Thymus (tissue), 11 donors: ENCODE measurements around the gene KRTAP26-1. TPM values are rescaled to one million over a fixed set of nuclear protein-coding genes. Genes with fewer than 3 reads are reported as not detected.

ENCODE experiments used
- DNase-seq, 9 donors: peaks; one replicate each; pipeline ENCODE4 v3.0.0-alpha.2; 2013; ENCODE audit warnings: low spot score in 9 of 9, low read depth in 6 of 9, missing footprints in 1 of 9
- H3K27ac ChIP-seq, 2 donors: one replicate each; pipeline ENCODE4 v1.5.1; 2013; ENCODE audit warnings: control low read depth in 1 of 2, low read depth in 1 of 2, low read length in 1 of 2, mild to moderate bottlenecking in 1 of 2, moderate library complexity in 1 of 2
- H3K27me3 ChIP-seq, 2 donors: one replicate each; pipeline ENCODE4 v1.5.1; 2013; ENCODE audit warnings: low read length in 1 of 2; ENCODE audit not compliant: control insufficient read depth in 2 of 2, insufficient read depth in 1 of 2
- H3K36me3 ChIP-seq, 2 donors: one replicate each; pipeline ENCODE4 v1.5.1; 2013; ENCODE audit warnings: low read length in 1 of 2, mild to moderate bottlenecking in 1 of 2, moderate library complexity in 1 of 2; ENCODE audit not compliant: control insufficient read depth in 2 of 2, insufficient read depth in 2 of 2
- H3K4me1 ChIP-seq, 2 donors: one replicate each; pipeline ENCODE4 v1.5.1; 2013; ENCODE audit warnings: low read length in 2 of 2; ENCODE audit not compliant: control insufficient read depth in 2 of 2, insufficient read depth in 2 of 2
- H3K4me3 ChIP-seq, 2 donors: one replicate each; pipeline ENCODE4 v1.5.1; 2013; ENCODE audit warnings: low read length in 2 of 2, control low read depth in 1 of 2, mild to moderate bottlenecking in 1 of 2
- H3K9me3 ChIP-seq, 2 donors: one replicate each; pipeline ENCODE4 v1.5.1; 2013; ENCODE audit warnings: low read length in 1 of 2, mild to moderate bottlenecking in 1 of 2; ENCODE audit not compliant: control insufficient read depth in 2 of 2, insufficient read depth in 1 of 2
- WGBS: extraction: QIAGEN DNeasy Blood & Tissue Kit; methylation state at CpG from one replicate; pipeline ENCODE4 v1.1.7; 2013; 5-methylcytosine and 5-hydroxymethylcytosine counted together
- polyA plus RNA-seq: library from polyadenylated mRNA; stranded (reverse); fragments of 200-250 nt; gene quantifications from one replicate; pipeline ENCODE4 v1.2.3, GENCODE V29; 2013
- total RNA-seq: library from RNA; stranded (reverse); fragments of 120-200 nt; gene quantifications from one replicate; pipeline ENCODE4 v1.2.4, GENCODE V29; 2013
- donor health status: healthy.

Gene KRTAP26-1
- total and polyA plus RNA-seq, 2 donors = 0.09 TPM; not detected in 1

DNA sequence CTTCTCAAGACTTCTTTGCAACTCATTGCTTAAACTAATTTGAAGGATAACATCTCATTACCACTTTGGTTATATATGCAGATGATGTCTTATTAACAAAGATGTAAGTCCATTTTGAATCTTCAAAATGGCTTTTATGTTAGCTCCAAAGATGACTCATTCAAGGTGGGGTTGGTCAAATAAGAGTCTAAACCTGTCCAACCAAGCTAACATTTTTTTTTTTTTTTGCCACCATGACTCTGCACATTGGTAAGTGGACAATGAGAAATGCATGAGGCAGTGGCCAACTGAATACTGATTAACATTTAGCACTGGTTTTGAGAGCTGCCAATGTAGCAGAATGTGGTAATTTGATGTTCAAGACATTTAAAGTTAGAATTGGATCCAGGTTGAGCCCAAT lies 17.7 kb upstream of the KRTAP26-1 start:
- Histone ChIP-seq H3K27ac (no peak overlapping the region), H3K4me3 (no peak overlapping the region), H3K27me3 (no peaks in the 10 kb centered on the region), H3K9me3 (no peaks in the 10 kb centered on the region), H3K4me1 (no peaks in the 10 kb centered on the region), H3K36me3 (no peaks in the 10 kb centered on the region)
- DNase-seq = no peak

DNA sequence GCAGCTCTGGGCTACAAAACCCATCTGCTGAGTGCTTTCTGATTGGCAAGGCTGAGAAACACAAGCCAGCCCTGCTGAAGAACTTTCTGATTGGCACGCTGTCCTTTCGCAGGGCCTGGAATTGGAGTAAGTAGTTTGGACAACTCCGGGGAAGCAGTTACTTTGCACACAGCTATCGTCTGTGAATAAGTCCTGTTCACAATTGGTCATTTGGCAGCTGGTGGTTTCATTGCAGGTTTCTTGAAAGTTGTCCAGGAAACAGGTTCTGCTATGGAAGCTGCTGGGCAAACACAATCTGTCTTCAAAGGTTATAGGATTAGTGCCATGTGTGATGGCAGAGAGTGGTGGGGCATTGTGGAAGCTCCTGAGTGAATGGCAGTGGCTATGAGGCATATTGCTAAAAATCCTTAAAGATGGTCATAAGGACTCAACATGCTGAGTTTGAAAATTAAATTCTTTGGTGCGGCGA lies 17.2 kb upstream of the KRTAP26-1 start, which contains the start of gene KRTAP27-1:
TSS of gene KRTAP27-1 (minus strand) at position 419 of the 469 bp plus-strand sequence. CDS start at position 393, 26 bp downstream.
- Histone ChIP-seq H3K9me3 (no peaks in the 10 kb centered on the region), H3K4me1 (no peaks in the 10 kb centered on the region), H3K27ac (no peak within 1 kb of the TSS), H3K27me3 (no peaks in the 10 kb centered on the region), H3K4me3 (no peak within 1 kb of the TSS), H3K36me3 (no peaks in the 10 kb centered on the region)
- WGBS = 97% methylated on average over 6 of the region's 6 CpGs
- no peak for DNase-seq

DNA sequence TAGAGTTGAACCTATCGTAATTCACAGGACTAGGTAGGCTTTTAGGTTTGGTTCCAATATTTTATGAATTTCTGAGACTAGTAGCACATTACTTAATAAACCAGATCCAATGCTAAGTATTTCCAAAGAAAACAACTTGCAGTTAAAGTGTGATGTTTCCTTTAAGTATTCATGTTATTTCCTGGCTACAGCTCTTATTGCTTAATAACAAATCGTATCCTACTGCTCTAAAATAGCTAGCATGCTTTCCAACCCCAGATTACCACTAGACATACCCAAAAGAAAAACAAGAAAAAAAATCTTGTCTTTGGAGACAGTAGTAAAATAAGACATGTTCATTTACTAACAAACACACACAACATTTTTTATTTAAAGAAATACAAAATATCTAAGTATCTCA lies 16.5 kb upstream of the KRTAP26-1 start:
- 90% methylated on average over 2 of the region's 2 CpGs for WGBS
- H3K27me3 ChIP-seq = no peaks in the 10 kb centered on the region
- H3K27ac ChIP-seq = no peak overlapping the region
- DNase-seq = no peak
- no peaks in the 10 kb centered on the region for H3K36me3 ChIP-seq
- H3K4me3 ChIP-seq = no peak overlapping the region
- H3K9me3 ChIP-seq = no peaks in the 10 kb centered on the region
- H3K4me1 ChIP-seq = no peaks in the 10 kb centered on the region

DNA sequence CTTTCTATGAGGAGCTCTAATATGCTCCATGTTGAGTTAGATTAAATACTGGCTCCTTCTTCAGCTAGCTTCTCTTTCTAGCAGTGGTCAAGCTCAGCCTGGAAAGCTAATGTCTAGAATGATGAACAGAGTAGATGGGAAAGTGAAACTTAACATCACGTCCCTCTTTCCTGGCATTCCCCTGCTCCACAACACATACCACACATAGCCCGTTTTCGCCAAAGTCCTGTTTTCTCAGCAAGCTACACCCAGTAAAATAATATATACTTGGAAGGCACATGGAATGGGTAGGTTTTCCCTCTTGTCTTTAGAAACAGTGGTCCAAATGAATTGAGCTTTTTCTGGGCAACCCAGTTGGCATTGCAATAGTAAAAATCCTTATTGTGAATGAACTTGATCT lies 13.6 kb upstream of the KRTAP26-1 start:
- no peaks in the 10 kb centered on the region for H3K27me3 ChIP-seq
- H3K4me3 ChIP-seq = no peak overlapping the region
- H3K36me3 ChIP-seq = no peaks in the 10 kb centered on the region
- 91% methylated on average over 3 of the region's 3 CpGs for WGBS
- no peaks in the 10 kb centered on the region for H3K4me1 ChIP-seq
- DNase-seq = no peak
- H3K9me3 ChIP-seq = no peaks in the 10 kb centered on the region
- no peak overlapping the region for H3K27ac ChIP-seq

DNA sequence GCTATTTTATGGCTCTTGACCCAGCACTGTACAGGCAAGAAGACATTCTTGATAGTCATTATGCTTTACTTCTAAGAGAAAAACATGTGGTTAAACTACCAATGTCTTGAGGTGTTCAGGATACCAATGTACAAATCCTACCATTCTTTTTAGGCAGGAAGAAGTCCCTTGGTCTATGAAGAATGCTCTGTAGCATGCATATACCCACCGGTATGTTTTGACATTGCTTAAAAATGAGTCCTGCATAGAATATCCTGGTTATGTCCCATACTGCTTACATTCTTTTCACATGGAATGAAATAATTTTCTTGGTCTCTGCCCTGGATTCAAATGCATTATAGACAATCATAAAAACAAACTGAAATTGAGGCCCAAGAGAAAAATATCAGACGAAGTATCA lies 12.6 kb upstream of the KRTAP26-1 start:
- no peaks in the 10 kb centered on the region for H3K36me3 ChIP-seq
- H3K27ac ChIP-seq = no peak overlapping the region
- no peaks in the 10 kb centered on the region for H3K9me3 ChIP-seq
- 93% methylated on average over 2 of the region's 2 CpGs for WGBS
- no peaks in the 10 kb centered on the region for H3K4me1 ChIP-seq
- no peak overlapping the region for H3K4me3 ChIP-seq
- no peak for DNase-seq
- H3K27me3 ChIP-seq = no peaks in the 10 kb centered on the region

DNA sequence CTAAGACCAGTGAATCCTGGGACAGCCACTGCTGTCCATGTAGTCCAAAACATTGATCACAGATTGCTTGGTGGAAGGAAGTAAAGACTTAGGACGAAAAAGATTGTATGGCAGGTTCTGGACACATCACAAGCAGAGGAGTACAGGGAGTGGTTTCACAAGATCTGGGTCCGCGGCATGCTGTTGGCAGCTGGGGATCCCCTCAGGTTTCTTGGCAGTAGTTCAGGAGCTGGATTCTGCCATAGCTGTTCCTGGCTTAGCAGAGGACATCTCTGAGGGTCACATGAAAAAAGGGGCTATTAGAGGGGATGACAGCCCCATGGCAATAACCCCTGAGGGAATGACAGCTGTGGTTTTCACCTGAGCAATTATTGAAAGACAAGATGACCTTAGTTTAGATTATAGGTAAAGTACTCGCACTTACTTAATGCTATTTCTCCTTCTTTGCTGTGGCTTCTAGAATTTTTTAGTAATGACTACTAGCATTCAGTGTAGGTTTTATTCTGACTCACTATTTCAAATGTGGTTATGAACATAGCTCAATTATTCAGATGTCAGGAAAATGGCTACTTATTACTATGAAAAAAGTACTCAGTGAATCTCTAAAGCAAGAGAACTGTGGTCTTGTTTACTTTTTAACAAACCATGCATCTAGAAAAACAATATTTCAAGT lies 9.2 kb upstream of the KRTAP26-1 start:
- no peaks in the 10 kb centered on the region for H3K27me3 ChIP-seq
- H3K36me3 ChIP-seq = no peaks in the 10 kb centered on the region
- no peaks in the 10 kb centered on the region for H3K4me1 ChIP-seq
- WGBS = 81% methylated on average over 4 of the region's 4 CpGs
- no peak for DNase-seq
- H3K27ac ChIP-seq = no peak overlapping the region
- H3K4me3 ChIP-seq = no peak overlapping the region
- no peaks in the 10 kb centered on the region for H3K9me3 ChIP-seq

DNA sequence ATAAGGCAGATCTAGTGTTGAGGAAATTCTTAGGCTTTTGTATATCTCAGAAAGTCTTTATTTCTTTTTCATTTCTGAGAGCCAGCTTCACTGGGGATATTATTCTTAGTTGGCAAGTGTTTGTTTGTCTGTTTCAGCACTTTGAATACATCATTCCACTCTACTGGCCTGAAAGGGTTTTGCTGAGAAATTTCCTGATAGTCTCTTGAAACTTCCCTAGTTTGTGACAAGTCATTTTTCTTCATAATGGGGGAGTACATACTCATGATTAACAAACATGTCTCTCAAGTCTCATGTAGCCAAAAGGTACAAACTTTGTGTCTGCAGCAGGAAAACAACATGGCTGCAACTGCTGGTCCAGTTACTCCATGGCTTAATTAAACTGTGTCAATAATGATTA lies 6.3 kb upstream of the KRTAP26-1 start:
- no peaks in the 10 kb centered on the region for H3K9me3 ChIP-seq
- DNase-seq = no peak
- no peaks in the 10 kb centered on the region for H3K4me1 ChIP-seq
- H3K27me3 ChIP-seq = no peaks in the 10 kb centered on the region
- H3K36me3 ChIP-seq = no peaks in the 10 kb centered on the region
- H3K4me3 ChIP-seq = no peak overlapping the region
- no peak overlapping the region for H3K27ac ChIP-seq

DNA sequence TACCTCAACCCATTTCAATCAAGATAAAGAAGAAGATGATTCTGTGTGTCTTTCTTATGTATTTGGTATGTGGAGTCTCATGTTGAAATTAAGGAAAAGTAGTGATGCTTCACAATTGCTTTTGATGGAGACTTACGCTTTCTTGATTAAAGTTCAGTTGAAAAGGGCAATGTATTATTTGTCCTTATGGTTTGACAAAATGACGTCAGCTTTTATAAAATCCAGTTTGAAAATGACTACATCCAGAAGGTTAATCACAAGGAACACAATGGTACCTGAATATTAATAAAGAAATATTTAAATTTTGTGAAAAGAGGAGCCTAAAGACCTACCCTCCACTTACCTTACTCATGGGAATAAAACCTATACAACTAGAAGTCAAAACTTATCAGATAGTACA lies 4.4 kb downstream of the KRTAP26-1 start:
- Histone ChIP-seq H3K27me3 (no peaks in the 10 kb centered on the region), H3K4me1 (no peaks in the 10 kb centered on the region), H3K27ac (no peak overlapping the region), H3K9me3 (no peaks in the 10 kb centered on the region), H3K36me3 (no peaks in the 10 kb centered on the region), H3K4me3 (no peak overlapping the region)
- WGBS = 97% methylated on average over 2 of the region's 2 CpGs
- no peak for DNase-seq

DNA sequence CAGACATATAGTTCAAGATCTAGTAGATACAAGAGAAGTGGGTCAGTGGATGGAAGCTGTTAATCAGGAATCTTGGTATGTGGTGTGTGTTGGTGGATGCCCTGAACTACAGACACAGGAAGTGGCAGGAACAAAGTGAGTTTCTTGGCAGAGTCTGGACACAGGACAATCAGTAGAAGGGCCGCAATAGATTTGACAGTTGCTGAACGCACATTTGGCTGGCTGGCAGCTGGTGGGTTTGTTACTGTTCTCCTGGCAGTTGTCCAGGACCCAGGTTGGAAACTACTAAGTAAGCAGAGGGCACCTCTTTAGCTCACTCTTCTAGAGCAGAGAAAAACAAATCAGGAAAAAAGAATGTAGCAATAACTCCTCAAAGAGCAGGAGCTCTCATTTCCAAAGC lies 13.2 kb downstream of the KRTAP26-1 start:
- Histone ChIP-seq H3K27ac (no peak overlapping the region), H3K27me3 (no peaks in the 10 kb centered on the region), H3K4me1 (no peaks in the 10 kb centered on the region), H3K36me3 (no peaks in the 10 kb centered on the region), H3K9me3 (no peaks in the 10 kb centered on the region), H3K4me3 (no peak overlapping the region)
- WGBS = 81% methylated on average over 2 of the region's 2 CpGs
- no peak for DNase-seq
